Liver (tissue), 9 donors: ENCODE results near the gene SH3RF3. TPM values are rescaled to one million over a fixed set of nuclear protein-coding genes. Genes with fewer than 3 reads are reported as not detected.

Experiments
- DNase-seq: peaks from one replicate; pipeline ENCODE4 v3.0.0-alpha.2; 2017; ENCODE audit warnings: low spot score
- H3K27ac ChIP-seq, 2 donors: one replicate each; pipeline ENCODE4 v1.7.0; 2013; ENCODE audit warnings: inconsistent platforms in 2 of 2, low read length in 2 of 2, control low read depth in 1 of 2, low read depth in 1 of 2, mild to moderate bottlenecking in 1 of 2
- H3K27me3 ChIP-seq, 4 donors: one replicate each; pipeline versions ENCODE4 v1.6.1 to v1.7.0; 2013; ENCODE audit warnings: low read length in 3 of 4, inconsistent platforms in 1 of 4, mild to moderate bottlenecking in 1 of 4, moderate library complexity in 1 of 4; ENCODE audit not compliant: control insufficient read depth in 4 of 4, insufficient read depth in 4 of 4
- H3K36me3 ChIP-seq, 4 donors: one replicate each; pipeline versions ENCODE4 v1.6.1 to v1.7.0; 2013; ENCODE audit warnings: low read length in 3 of 4, mild to moderate bottlenecking in 3 of 4, low read depth in 1 of 4, moderate library complexity in 1 of 4; ENCODE audit not compliant: control insufficient read depth in 4 of 4, insufficient read depth in 3 of 4
- H3K4me1 ChIP-seq, 4 donors: one replicate each; pipeline versions ENCODE4 v1.6.1 to v1.7.0; 2013; ENCODE audit warnings: low read length in 3 of 4, mild to moderate bottlenecking in 3 of 4, moderate library complexity in 1 of 4; ENCODE audit not compliant: control insufficient read depth in 4 of 4, insufficient read depth in 4 of 4
- H3K4me3 ChIP-seq, 3 donors: one replicate each; pipeline versions ENCODE4 v1.6.1 to v1.7.0; 2013; ENCODE audit warnings: low read length in 3 of 3, control low read depth in 1 of 3, low read depth in 1 of 3, mild to moderate bottlenecking in 1 of 3
- H3K9ac ChIP-seq, 2 donors: one replicate each; pipeline ENCODE4 v1.7.0; 2013; ENCODE audit warnings: low read length in 2 of 2, mild to moderate bottlenecking in 2 of 2, moderate library complexity in 2 of 2, control low read depth in 1 of 2, low read depth in 1 of 2
- H3K9me3 ChIP-seq, 4 donors: one replicate each; pipeline versions ENCODE4 v1.6.1 to v1.7.0; 2013; ENCODE audit warnings: low read length in 3 of 4; ENCODE audit not compliant: control insufficient read depth in 4 of 4
- ATF3 ChIP-seq: IDR thresholded peaks from 2 replicates; pipeline ENCODE4 v1.6.1; 2016; ENCODE audit warnings: antibody characterized with exemption
- CTCF ChIP-seq: fragments of 150-350 bp; IDR thresholded peaks from 2 replicates; pipeline ENCODE4 v1.5.1; 2017; ENCODE audit warnings: improper control_type of control experiment, low read depth, low read length; ENCODE audit not compliant: missing input control
- EGR1 ChIP-seq, 2 donors: IDR thresholded peaks; 2 replicates each; pipeline ENCODE4 v1.6.1; 2016 to 2018; ENCODE audit warnings: antibody characterized with exemption in 2 of 2, low read depth in 2 of 2
- FOXA1 ChIP-seq: IDR thresholded peaks from 2 replicates; pipeline ENCODE4 v1.6.1; 2016; ENCODE audit warnings: antibody characterized with exemption
- FOXA2 ChIP-seq: IDR thresholded peaks from 2 replicates; pipeline ENCODE4 v1.6.1; 2016; ENCODE audit warnings: antibody characterized with exemption
- GABPA ChIP-seq, 2 donors: IDR thresholded peaks in 1 of 2; conservative IDR thresholded peaks in 1 of 2; 2 replicates each; pipeline ENCODE4 v1.6.1; 2016; ENCODE audit warnings: antibody characterized with exemption in 2 of 2, mild to moderate bottlenecking in 1 of 2, moderate library complexity in 1 of 2
- HNF4A ChIP-seq, 2 donors: conservative IDR thresholded peaks; 2 replicates each; pipeline ENCODE4 v1.6.1; 2016; ENCODE audit warnings: antibody characterized with exemption in 2 of 2, mild to moderate bottlenecking in 2 of 2
- HNF4G ChIP-seq: IDR thresholded peaks from 2 replicates; pipeline ENCODE4 v1.6.1; 2016; ENCODE audit warnings: antibody characterized with exemption
- JUND ChIP-seq, 2 donors: IDR thresholded peaks; 2 replicates each; pipeline ENCODE4 v1.6.1; 2016; ENCODE audit warnings: antibody characterized with exemption in 2 of 2
- NR2F2 ChIP-seq: IDR thresholded peaks from 2 replicates; pipeline ENCODE4 v1.6.1; 2016; ENCODE audit warnings: antibody characterized with exemption
- RXRA ChIP-seq, 2 donors: IDR thresholded peaks; 2 replicates each; pipeline ENCODE4 v1.6.1; 2017 to 2018; ENCODE audit warnings: antibody characterized with exemption in 2 of 2, mild to moderate bottlenecking in 1 of 2
- SP1 ChIP-seq: IDR thresholded peaks from 2 replicates; pipeline ENCODE4 v1.6.1; 2018; ENCODE audit warnings: antibody characterized with exemption, mild to moderate bottlenecking
- TAF1 ChIP-seq: conservative IDR thresholded peaks from 2 replicates; pipeline ENCODE4 v1.6.1; 2016; ENCODE audit warnings: antibody characterized with exemption, mild to moderate bottlenecking
- YY1 ChIP-seq: IDR thresholded peaks from 2 replicates; pipeline ENCODE4 v1.6.1; 2016; ENCODE audit warnings: antibody characterized with exemption, mild to moderate bottlenecking
- ZBTB33 ChIP-seq: IDR thresholded peaks from 2 replicates; pipeline ENCODE4 v1.6.1; 2016; ENCODE audit warnings: antibody characterized with exemption
- WGBS: extraction: QIAGEN DNeasy Blood & Tissue Kit; methylation state at CpG from one replicate; pipeline ENCODE4 v1.1.7; 2013; 5-methylcytosine and 5-hydroxymethylcytosine counted together
- polyA plus RNA-seq, 2 donors: library from polyadenylated mRNA; stranded (reverse) in 1 of 2; unstranded in 1 of 2; fragments of 200-250 nt in 1 of 2; fragments of >200 nt in 1 of 2; fragmentation: Nextera tagmentation in 1 of 2; extraction: Ambion mirVana in 1 of 2; gene quantifications; one replicate each; pipeline versions ENCODE4 v1.2.1 to v1.2.3, GENCODE V29; 2013 to 2015
- total RNA-seq, 2 donors: library from RNA; depleted of rRNA; stranded (reverse); fragments of >200 nt; gene quantifications; one replicate each; pipeline ENCODE4 v1.2.3, GENCODE V29; 2014
- TF ChIP-seq, protein P1 (sequence below): IDR thresholded peaks from 2 replicates; pipeline ENCODE4 v1.6.1; 2016; ENCODE audit warnings: antibody characterized with exemption
- TF ChIP-seq, protein P2 (sequence below): IDR thresholded peaks from 2 replicates; pipeline ENCODE4 v1.6.1; 2016; ENCODE audit warnings: antibody characterized with exemption, mild to moderate bottlenecking
- donor health status: healthy.
- donor health status: healthy.
- donor health status: healthy.
- donor health status: healthy.
- donor health status: healthy.

SH3RF3 gene
- total and polyA plus RNA-seq, 4 donors = 0.11 to 1.0 (median 0.54) TPM

- no peaks in the 10 kb centered on the region for H3K36me3 ChIP-seq
- peaks cover 0 to 4% (median 0%) of the 10 kb centered on the region in 4 donors for H3K9me3 ChIP-seq
- no peaks in the 10 kb centered on the region for H3K27me3 ChIP-seq
- H3K4me3 ChIP-seq = no peak overlapping the region
- H3K27ac ChIP-seq = no peak overlapping the region
- TF ChIP-seq YY1 = no peak
- TF ChIP-seq EGR1 (IDR thresholded peaks at IDR 0.05; ENCODE audit: low read depth in 2 of 2) = no peak
- no peak for TF ChIP-seq TAF1
- no peak for TF ChIP-seq HNF4G
- no peak for TF ChIP-seq CTCF
- TF ChIP-seq JUND (IDR thresholded peaks at IDR 0.05) = no peak
- TF ChIP-seq NR2F2 = no peak
- TF ChIP-seq, protein P1, sequence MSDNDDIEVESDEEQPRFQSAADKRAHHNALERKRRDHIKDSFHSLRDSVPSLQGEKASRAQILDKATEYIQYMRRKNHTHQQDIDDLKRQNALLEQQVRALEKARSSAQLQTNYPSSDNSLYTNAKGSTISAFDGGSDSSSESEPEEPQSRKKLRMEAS = no peak
- no peak for TF ChIP-seq SP1
- TF ChIP-seq ZBTB33 = no peak
- TF ChIP-seq FOXA2 = no peak
- TF ChIP-seq FOXA1 = no peak
- TF ChIP-seq HNF4A (conservative IDR thresholded peaks at IDR 0.05) = no peak
- peaks cover 0 to 2% (median 1%) of the 10 kb centered on the region in 4 donors for H3K4me1 ChIP-seq
- DNase-seq = no peak
- WGBS = 91% methylated on average over 15 of the region's 15 CpGs
- H3K9ac ChIP-seq = no peak overlapping the region
These were observed 307.7 kb downstream of the SH3RF3 start for GRCh38 chr2:109436610-109437225.

GRCh38 chr2:109437325-109438090 is 308.5 kb downstream of the SH3RF3 start:
- peaks cover 0 to 4% (median 0%) of the 10 kb centered on the region in 4 donors for H3K9me3 ChIP-seq
- no peak overlapping the region for H3K27ac ChIP-seq
- H3K9ac ChIP-seq = no peak overlapping the region
- H3K36me3 ChIP-seq = no peaks in the 10 kb centered on the region
- no peak overlapping the region for H3K4me3 ChIP-seq
- WGBS = 65% methylated on average over 15 of the region's 15 CpGs
- no peak for DNase-seq
- no peaks in the 10 kb centered on the region for H3K27me3 ChIP-seq
- peaks cover 0 to 2% (median 1%) of the 10 kb centered on the region in 4 donors for H3K4me1 ChIP-seq
- TF ChIP-seq HNF4A (conservative IDR thresholded peaks at IDR 0.05) (peak in 1 of 2 donors; percentile 14), RXRA (IDR thresholded peaks at IDR 0.05) (no peak)

- peaks cover 0 to 4% (median under 1%) of the 10 kb centered on the region in 4 donors for H3K9me3 ChIP-seq
- WGBS = 58% methylated on average over 1 of the region's 1 CpG
- H3K4me1 ChIP-seq = peaks cover 0 to 2% (median 1%) of the 10 kb centered on the region in 4 donors
- no peak overlapping the region for H3K27ac ChIP-seq
- DNase-seq = no peak
- no peaks in the 10 kb centered on the region for H3K27me3 ChIP-seq
- H3K36me3 ChIP-seq = no peaks in the 10 kb centered on the region
- H3K4me3 ChIP-seq = no peak overlapping the region
- no peak overlapping the region for H3K9ac ChIP-seq
- TF ChIP-seq ATF3 (no peak), SP1 (no peak), TAF1 (no peak), GABPA (IDR thresholded peaks at IDR 0.05 in 1 of 2, conservative IDR thresholded peaks at IDR 0.05 in 1 of 2) (no peak), RXRA (IDR thresholded peaks at IDR 0.05) (no peak)
- TF ChIP-seq, protein P2, sequence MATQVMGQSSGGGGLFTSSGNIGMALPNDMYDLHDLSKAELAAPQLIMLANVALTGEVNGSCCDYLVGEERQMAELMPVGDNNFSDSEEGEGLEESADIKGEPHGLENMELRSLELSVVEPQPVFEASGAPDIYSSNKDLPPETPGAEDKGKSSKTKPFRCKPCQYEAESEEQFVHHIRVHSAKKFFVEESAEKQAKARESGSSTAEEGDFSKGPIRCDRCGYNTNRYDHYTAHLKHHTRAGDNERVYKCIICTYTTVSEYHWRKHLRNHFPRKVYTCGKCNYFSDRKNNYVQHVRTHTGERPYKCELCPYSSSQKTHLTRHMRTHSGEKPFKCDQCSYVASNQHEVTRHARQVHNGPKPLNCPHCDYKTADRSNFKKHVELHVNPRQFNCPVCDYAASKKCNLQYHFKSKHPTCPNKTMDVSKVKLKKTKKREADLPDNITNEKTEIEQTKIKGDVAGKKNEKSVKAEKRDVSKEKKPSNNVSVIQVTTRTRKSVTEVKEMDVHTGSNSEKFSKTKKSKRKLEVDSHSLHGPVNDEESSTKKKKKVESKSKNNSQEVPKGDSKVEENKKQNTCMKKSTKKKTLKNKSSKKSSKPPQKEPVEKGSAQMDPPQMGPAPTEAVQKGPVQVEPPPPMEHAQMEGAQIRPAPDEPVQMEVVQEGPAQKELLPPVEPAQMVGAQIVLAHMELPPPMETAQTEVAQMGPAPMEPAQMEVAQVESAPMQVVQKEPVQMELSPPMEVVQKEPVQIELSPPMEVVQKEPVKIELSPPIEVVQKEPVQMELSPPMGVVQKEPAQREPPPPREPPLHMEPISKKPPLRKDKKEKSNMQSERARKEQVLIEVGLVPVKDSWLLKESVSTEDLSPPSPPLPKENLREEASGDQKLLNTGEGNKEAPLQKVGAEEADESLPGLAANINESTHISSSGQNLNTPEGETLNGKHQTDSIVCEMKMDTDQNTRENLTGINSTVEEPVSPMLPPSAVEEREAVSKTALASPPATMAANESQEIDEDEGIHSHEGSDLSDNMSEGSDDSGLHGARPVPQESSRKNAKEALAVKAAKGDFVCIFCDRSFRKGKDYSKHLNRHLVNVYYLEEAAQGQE = no peak
These were observed 309.1 kb downstream of the SH3RF3 start for GRCh38 chr2:109438146-109438545.
